Measurements from ENCODE around the gene MND1.
"Not testable (repeated sequence)": the region's sequence is repeated elsewhere in the genome, so short reads cannot be mapped to it uniquely, and the experiment has no call there.

Gene MND1

DNA sequence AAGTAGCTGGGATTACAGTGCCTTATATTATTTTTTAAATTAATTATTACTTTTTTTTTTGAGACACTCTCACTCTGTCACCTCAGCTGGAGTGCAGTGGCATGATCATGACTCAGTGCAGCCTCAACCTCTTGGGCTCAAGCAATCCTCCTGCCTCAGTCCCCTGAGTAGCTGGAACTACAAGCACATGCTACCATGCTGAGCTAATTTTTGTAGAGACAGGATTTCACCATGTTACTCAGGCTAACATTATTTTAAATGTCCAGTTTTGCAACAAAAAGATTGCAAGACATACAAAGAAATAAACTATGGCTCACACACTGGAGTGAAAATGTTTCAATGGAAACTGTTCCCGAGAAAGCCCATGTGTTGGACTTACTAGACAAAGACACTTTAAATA, 59.2 kb downstream of the MND1 start:
- no peak for DNase-seq (ENCODE audit: low read depth)

- DNase-seq (ENCODE audit: low read depth) = no peak
These were observed 63.4 kb downstream of the MND1 start for GRCh38 chr4:153407906-153408305.

DNA sequence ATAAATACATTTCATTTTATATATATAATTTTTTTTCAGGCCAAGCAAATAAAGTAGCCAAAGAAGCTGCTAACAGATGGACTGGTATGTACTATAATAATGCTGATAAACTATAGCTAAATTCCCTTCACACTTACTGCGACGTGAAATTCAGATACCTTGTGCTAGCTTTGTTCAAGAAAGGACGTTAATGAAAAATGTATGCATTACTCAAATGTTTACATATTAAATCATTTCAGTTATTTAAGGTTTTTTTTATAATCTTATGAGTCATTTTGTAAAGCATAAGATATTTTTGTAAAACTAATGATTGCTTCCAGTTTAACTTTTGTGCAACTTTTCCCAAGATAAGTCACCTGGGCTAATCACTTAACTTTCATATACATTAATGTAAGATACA, 64.4 kb downstream of the MND1 start:
- no peak for DNase-seq (ENCODE audit: low read depth)

DNA sequence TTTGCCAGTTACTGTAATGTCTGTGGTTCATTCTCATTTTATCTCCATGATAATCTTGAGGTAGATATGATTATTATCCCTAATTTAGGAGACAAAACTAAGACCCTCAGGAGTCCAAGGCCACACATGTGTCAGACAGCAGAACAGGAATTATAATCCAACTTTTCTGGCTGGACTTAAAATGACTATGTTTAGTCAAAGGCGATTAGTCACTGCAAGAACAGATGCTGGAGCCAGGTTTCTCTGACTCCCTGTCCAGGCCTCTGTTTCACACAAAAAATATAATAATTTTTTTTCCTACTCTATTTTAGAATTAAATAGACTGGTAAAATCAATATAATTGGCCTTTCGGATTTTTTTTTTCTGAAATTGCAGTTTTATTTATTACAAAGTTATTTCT, 64.9 kb downstream of the MND1 start:
- no peak for DNase-seq (ENCODE audit: low read depth)

DNA sequence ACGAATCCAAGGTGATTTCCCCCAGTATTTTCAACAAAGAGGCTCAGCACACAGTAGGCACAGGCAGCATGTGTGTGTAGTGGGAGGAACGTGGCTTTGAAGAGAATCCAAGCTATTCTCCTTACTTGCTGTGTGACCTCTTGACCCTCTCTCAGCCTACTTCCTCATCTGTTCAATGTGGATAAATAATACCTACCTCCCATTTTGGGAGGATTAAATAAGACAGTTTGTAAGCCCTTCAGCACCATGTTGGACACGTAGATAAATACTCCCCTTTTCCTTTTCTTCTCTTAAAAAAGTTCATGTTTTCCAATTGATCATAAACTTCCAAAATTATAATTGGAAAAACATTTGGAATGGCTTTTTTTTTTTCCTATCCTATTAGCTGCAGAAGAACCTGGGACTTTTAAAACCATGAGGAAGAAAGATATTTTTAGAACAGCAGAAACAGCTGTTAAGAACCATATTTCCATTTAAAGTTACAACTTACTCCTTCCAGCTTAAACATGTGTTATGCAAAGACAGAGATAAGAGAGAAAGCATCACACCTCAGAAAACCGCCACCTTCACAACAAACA, 65.5 kb downstream of the MND1 start:
- DNase-seq (ENCODE audit: low read depth) = no peak

GRCh38 chr4:153413842-153414241, 69.4 kb downstream of the MND1 start:
- DNase-seq (ENCODE audit: low read depth) = no peak

- DNase-seq (ENCODE audit: low read depth) = not testable (repeated sequence)
These were observed 72.0 kb downstream of the MND1 start for GRCh38 chr4:153416456-153416855.

GRCh38 chr4:153418121-153418520, 73.6 kb downstream of the MND1 start:
- DNase-seq (ENCODE audit: low read depth) = no peak

GRCh38 chr4:153418558-153418957, 74.1 kb downstream of the MND1 start:
- no peak for DNase-seq (ENCODE audit: low read depth)

DNA sequence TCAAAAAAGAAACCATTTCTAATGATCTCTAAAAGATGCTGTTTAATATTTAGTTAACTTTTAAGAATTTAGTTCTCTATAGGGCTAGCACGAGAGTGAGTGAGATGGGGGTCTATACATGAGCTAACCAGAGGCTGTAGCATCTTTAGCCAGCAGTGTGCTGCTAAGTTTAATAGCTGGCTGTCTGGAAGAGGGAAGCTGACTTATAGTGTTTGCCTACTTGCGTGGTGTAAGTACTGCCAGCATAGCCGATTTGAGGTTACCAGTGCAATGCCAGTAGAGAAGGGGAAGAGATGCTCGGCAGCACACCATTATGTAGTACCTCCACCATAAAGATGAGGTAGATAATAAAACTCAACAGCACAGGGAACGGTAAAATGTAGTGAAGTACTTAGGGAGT, 74.5 kb downstream of the MND1 start:
- no peak for DNase-seq (ENCODE audit: low read depth)

DNA sequence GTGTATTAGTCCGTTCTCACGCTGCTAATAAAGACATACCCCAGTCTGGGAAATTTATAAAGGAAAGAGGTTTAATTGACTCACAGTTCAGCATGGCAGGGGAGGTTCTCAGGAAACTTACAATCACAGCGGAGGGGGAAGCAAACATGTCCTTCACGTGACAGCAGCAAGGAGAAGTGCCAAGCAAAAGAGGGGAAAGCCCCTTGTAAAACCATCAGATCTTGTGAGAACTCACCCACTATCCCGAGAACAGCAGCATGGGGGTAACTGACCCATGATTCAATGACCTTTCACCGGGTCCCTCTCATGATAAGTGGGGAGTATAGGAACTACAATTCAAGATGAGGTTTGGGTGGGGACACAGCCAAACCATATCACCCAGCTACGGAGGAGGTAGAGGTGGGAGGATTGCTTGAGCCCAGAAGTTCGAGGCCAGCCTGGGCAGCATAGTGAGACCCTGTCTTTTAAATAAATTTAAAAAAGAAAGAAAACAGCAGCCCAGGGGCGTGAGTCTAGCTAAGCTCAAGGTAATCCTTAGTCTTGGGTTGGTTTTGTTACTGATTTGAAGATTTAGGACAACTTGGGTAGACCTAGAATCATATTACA, 75.3 kb downstream of the MND1 start:
- DNase-seq (ENCODE audit: low read depth) = no peak

GRCh38 chr4:153420361-153420760, 75.9 kb downstream of the MND1 start:
- no peak for DNase-seq (ENCODE audit: low read depth)

DNA sequence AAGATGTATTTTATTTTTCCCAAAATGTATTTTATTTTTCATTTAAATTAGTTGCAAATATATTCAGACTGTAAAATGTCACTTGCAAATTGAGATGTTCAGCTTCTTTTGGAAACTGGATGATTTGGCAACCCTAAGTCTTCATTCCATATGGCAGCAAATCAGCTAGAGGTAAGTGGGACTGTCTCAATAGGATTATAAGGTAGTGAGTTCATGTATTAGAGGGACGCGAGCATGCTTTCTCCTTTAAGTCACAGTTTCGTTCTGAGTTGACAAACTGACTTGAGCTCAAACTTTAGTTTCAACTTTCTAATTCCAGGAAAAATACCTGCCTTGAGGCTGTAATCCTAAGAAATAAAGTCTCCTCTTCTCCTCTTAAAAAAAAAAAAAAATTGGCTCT, 77.5 kb downstream of the MND1 start:
- no peak for DNase-seq (ENCODE audit: low read depth)

GRCh38 chr4:153426207-153426885, 81.9 kb downstream of the MND1 start:
- no peak for DNase-seq (ENCODE audit: low read depth)

- no peak for DNase-seq (ENCODE audit: low read depth)
These were observed 83.0 kb downstream of the MND1 start for GRCh38 chr4:153427363-153428071.

DNA sequence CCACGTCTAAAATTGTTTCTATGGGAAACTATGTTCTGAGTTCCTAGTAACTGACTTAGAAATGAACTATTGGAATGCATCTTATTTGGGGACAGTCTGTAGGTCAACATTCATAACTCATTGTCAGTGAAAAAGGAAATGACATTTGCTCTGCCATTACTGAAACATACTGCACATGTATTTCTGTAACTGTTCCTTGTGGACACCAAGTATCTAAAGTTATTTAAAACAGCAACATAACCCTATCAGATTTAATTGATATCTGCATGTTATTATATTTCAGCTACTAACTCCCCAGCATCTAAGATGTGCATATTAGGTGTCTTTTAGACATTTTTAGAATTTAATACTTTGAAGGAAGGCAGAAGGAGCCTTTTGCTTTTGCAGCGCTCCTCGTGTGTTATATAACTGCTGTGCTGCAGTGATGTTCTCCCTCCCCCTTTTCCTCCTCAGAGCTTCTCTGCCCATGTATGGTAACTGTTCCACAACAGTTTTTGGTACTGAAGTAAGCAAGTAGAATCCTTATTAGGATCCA, 84.5 kb downstream of the MND1 start:
- DNase-seq (ENCODE audit: low read depth) = no peak

DNA sequence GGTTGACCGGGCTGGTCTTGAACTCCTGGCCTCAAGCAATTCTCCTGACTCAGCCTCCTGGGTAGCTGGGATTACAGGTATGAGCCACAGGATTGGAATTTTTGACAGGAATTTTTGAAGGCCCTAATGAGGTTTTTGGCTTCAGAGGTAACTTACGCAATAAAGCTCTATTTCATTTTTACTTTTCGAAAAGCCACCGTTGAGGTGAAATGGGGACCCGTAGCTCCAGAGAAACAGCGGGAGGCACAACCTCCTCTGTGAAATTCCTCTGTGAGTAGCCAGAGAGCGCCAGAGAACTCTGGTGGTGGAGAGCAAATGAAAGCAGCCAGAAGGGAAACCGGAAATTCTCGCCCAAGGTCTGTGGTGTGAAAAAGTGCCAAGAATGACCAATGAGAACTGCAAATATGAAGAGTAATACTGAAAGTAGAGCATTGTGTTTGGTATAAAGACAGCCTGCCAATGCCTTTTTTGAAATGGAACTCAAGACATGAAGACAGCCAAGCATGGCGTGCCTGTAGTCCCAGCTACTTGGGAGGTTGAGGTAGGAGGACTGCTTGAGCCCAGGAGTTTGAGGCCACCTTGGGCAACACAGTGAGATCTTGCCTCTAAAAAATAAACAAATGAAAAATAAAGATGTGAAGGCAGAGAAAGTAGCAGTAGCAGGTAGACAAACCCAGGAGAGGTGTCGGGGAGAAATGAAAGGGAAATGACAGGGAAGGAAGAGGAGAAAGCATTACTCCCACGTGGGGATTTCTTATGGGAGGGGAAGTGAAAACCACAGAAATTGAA, 88.7 kb downstream of the MND1 start:
- peak; percentile 37 for DNase-seq (ENCODE audit: low read depth)

DNA sequence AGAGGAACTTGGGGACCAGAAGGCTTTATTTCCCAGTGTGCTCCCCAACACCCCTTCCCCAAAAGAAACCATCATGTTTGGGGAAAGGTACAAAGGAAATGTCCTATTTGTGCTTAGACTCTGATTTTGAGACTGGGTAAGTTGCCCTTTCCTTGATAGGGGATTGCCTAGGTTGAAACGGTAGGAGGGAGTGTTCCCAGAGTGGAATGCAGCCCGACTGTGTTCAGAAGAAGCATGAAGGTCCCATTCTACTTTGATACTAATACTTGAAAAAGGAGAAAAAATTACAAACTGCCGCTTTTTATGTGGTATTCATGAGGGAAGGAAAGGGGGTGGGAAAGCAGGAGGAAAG, 89.2 kb downstream of the MND1 start:
- DNase-seq (ENCODE audit: low read depth) = no peak

DNA sequence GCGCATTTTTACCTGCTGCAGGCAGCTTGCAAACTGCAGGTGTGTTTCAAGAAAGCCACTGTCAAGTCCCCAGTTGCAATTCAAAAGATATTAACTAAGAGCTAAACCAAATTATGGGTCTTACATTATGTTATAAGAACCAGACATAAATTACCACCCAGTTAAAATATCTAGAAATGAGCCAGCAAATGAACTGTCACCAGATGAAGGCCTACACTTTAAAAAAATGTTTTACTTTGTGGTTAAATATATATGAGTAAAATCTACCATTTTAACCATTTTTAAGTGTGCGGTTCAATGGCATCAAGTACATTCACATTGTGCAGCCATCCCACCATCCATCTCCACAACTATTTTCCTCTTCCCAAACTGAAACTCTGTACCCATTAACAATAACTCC, 89.7 kb downstream of the MND1 start:
- no peak for DNase-seq (ENCODE audit: low read depth)

DNA sequence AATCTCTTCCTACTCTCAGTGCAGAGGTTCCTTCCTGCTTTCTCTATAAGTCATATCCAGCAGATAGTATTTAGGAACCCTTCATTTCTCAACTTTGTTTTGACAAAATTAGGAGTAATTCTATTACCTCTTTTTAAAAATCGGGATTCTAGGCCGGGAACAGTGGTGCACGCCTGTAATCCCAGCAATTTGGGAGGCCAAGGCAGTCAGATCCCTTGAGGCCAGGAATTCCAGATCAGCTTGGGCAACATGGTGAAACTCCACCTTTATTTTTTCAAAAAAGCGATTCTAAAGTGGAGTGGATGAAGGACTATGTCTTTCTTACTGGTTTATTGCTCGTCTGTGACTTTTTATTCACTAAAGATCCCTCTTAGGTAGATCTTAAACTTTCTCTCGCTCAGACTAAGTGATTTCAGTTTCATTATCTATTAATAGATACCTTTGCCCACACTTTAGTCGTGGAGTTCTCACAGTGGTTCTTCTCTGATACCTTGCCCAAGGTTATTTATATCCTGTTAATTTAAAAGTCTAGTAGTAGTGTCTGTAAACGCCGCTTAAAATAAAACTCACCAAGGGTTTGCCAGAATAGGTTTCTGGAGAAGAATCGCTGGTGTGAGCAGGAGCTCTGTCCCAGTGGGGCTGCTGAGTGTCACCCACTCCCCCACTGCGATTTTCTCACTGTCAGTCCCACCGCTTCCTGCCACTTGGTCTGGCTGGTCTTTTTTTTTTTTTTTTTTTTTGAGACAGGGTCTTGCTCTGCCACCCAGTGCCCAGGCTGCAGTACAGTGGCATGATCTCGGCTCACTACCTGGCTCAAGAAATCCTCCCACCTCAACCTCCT, 94.6 kb downstream of the MND1 start:
- no peak for DNase-seq (ENCODE audit: low read depth)

DNA sequence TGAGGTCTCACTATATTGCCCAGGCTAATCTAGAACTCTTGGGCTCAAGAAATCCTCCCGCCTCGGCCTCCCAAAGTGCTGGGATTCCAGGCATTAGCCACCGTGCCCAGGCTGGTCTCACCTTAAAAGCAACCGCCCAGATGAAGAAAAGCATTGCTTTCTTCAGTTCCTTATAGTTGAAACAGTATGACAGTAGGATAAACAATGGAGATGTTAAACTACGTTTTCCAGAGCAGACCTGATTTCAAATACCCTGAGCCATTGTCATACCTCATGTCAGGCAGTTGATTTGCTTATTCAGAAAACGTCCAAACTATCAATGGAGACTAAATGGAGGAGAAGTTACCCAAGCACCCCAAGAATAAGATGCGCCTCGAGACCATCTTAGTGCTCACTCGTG, 95.3 kb downstream of the MND1 start:
- DNase-seq (ENCODE audit: low read depth) = no peak

Data from T follicular helper cell (primary cell).